GM12878 (cell line): ENCODE results near the gene PIM2. TPM values are rescaled to one million over a fixed set of nuclear protein-coding genes. Genes with fewer than 3 reads are reported as not detected.

ENCODE experiments used
- BMI1 ChIP-seq: fragments of 450-650 bp; IDR thresholded peaks from 2 replicates; pipeline ENCODE4 v1.6.1; 2016; ENCODE audit warnings: mild to moderate bottlenecking, moderate library complexity, borderline replicate concordance
- EGR1 ChIP-seq, 2 experiments: IDR thresholded peaks; 1 replicate in 1 of 2; 2 replicates in 1 of 2; pipeline ENCODE4 v1.6.1; 2011 to 2012; ENCODE audit warnings: low read depth in 2 of 2, low read length in 2 of 2, borderline replicate concordance in 1 of 2, mild to moderate bottlenecking in 1 of 2, moderate library complexity in 1 of 2
- ETV6 ChIP-seq, 2 experiments: fragments of 450-650 bp in 1 of 2; IDR thresholded peaks in 1 of 2; conservative IDR thresholded peaks in 1 of 2; 2 replicates each; pipeline ENCODE4 v1.6.1; 2014; ENCODE audit warnings: antibody characterized with exemption in 1 of 2, borderline replicate concordance in 1 of 2, low read depth in 1 of 2, mild to moderate bottlenecking in 1 of 2, moderate library complexity in 1 of 2
- HDAC2 ChIP-seq: fragments of 200-600 bp; sonication (generic); IDR thresholded peaks from 2 replicates; pipeline ENCODE4 v1.6.1; 2017
- KDM1A ChIP-seq: fragments of 200-600 bp; sonication (generic); IDR thresholded peaks from 2 replicates; pipeline ENCODE4 v1.6.1; 2016; ENCODE audit warnings: borderline replicate concordance
- PRDM15 ChIP-seq: fragments of 450-650 bp; formaldehyde crosslinking; IDR thresholded peaks from 2 replicates; pipeline ENCODE4 v1.4.0; 2020; ENCODE audit warnings: mild to moderate bottlenecking, moderate library complexity
- RAD51 ChIP-seq: fragments of 450-650 bp; IDR thresholded peaks from 2 replicates; pipeline ENCODE4 v1.6.1; 2016; ENCODE audit warnings: moderate library complexity, mild to moderate bottlenecking, inconsistent platforms
- RELB ChIP-seq: fragments of 450-650 bp; IDR thresholded peaks from 2 replicates; pipeline ENCODE4 v1.6.1; 2017; ENCODE audit warnings: low read depth, mild to moderate bottlenecking, moderate library complexity
- TARDBP ChIP-seq: IDR thresholded peaks from 2 replicates; pipeline ENCODE4 v1.6.1; 2016; ENCODE audit warnings: borderline replicate concordance
- TCF3 ChIP-seq: IDR thresholded peaks from 2 replicates; pipeline ENCODE4 v1.6.1; 2012; ENCODE audit warnings: low read depth, mild to moderate bottlenecking, low read length, borderline replicate concordance; ENCODE audit not compliant: insufficient read depth
- USF1 ChIP-seq: IDR thresholded peaks from 2 replicates; pipeline ENCODE4 v1.6.1; 2011; ENCODE audit warnings: borderline replicate concordance, low read depth, mild to moderate bottlenecking, moderate library complexity, mixed read lengths, low read length; ENCODE audit not compliant: insufficient read depth; ENCODE audit errors: extremely low read length
- USF2 ChIP-seq: IDR thresholded peaks from 2 replicates; pipeline ENCODE4 v1.6.1; 2011; ENCODE audit warnings: low read depth, low read length, improper control_type of control experiment, borderline replicate concordance
- polyA plus RNA-seq, 11 experiments: library from polyadenylated mRNA; depleted of rRNA in 4 of 11; unstranded in 6 of 11; stranded (reverse) in 5 of 11; fragments of >200 nt; fragmentation: Nextera tagmentation in 4 of 11; fragmentation: Illumina TruSeq in 1 of 11; extraction: Ambion mirVana in 4 of 11; extraction: Trizol in 1 of 11; gene quantifications; 1 replicate in 1 of 11; 2 replicates in 10 of 11; pipeline versions ENCODE4 v1.2.1 to v1.2.3, GENCODE V29; 2011 to 2016; ENCODE audit warnings: inconsistent platforms in 2 of 11, missing spikeins in 2 of 11, low read depth in 1 of 11
- total RNA-seq, 4 experiments: library from RNA; depleted of rRNA in 3 of 4; stranded (reverse); fragments of >200 nt in 3 of 4; fragmentation: Illumina TruSeq in 1 of 4; extraction: Trizol in 1 of 4; gene quantifications; 2 replicates each; pipeline versions ENCODE4 v1.2.1 to v1.2.3, GENCODE V29; 2013 to 2021

The PIM2 gene
- total and polyA plus RNA-seq, 10 of the 15 experiments (the other 5 are each of a cell fraction or from before 2014, with no cell fraction given): 19.2 to 96.8 (median 32.3) TPM

- peak; percentile 80 for TF ChIP-seq RELB
- no peak for TF ChIP-seq KDM1A
- TF ChIP-seq ETV6 (conservative IDR thresholded peaks at IDR 0.05 in 1 of 2, IDR thresholded peaks at IDR 0.05 in 1 of 2; ENCODE audit: borderline replicate concordance in 1 of 2, low read depth in 1 of 2): no peak
- no peak for TF ChIP-seq PRDM15
- TF ChIP-seq TARDBP: no peak
- no peak for TF ChIP-seq USF1
- no peak for TF ChIP-seq USF2
- TF ChIP-seq HDAC2: no peak
- peak; percentile 88 for TF ChIP-seq BMI1
- peak in 1 of 2 experiments; percentile 44; a peak in 1 of 3 replicates for TF ChIP-seq EGR1 (IDR thresholded peaks at IDR 0.05; ENCODE audit: borderline replicate concordance in 1 of 2, low read depth in 2 of 2, low read length in 2 of 2)
- no peak for TF ChIP-seq RAD51
- TF ChIP-seq TCF3: no peak
Measured at GRCh38 chrX:48957827-48958634, 39.2 kb upstream of the PIM2 start (continued).
